Skeletal muscle satellite cell (primary cell): ENCODE measurements around the gene PFDN2. TPM values are rescaled to one million over a fixed set of nuclear protein-coding genes. Genes with fewer than 3 reads are reported as not detected.

ENCODE experiments used
- H3K27me3 ChIP-seq: 2 replicates; pipeline ENCODE4 v1.7.0; 2013; ENCODE audit warnings: low read length; ENCODE audit not compliant: control insufficient read depth, insufficient read depth
- H3K36me3 ChIP-seq: 2 replicates; pipeline ENCODE4 v1.7.0; 2013; ENCODE audit warnings: mild to moderate bottlenecking, control low read depth, low read length; ENCODE audit not compliant: insufficient read depth
- H3K4me1 ChIP-seq: 2 replicates; pipeline ENCODE4 v1.7.0; 2013; ENCODE audit warnings: low read length; ENCODE audit not compliant: control insufficient read depth, insufficient read depth
- H3K4me2 ChIP-seq: 2 replicates; pipeline ENCODE4 v1.7.0; 2013; ENCODE audit warnings: mild to moderate bottlenecking, low read length
- H3K4me3 ChIP-seq: 2 replicates; pipeline ENCODE4 v1.7.0; 2013; ENCODE audit warnings: low read length
- H3K9ac ChIP-seq: 2 replicates; pipeline ENCODE4 v1.7.0; 2013; ENCODE audit warnings: mild to moderate bottlenecking, low read depth, low read length, moderate library complexity
- H3K9me3 ChIP-seq: replicated peaks from 2 replicates; pipeline ENCODE4 v1.7.0; 2013; ENCODE audit warnings: mild to moderate bottlenecking, control low read depth, low read length
- small RNA-seq: library from RNA; depleted of rRNA; stranded (forward); fragments of <200 nt; gene quantifications from one replicate; pipeline ENCODE3, GENCODE V24; 2012

PFDN2 gene

DNA sequence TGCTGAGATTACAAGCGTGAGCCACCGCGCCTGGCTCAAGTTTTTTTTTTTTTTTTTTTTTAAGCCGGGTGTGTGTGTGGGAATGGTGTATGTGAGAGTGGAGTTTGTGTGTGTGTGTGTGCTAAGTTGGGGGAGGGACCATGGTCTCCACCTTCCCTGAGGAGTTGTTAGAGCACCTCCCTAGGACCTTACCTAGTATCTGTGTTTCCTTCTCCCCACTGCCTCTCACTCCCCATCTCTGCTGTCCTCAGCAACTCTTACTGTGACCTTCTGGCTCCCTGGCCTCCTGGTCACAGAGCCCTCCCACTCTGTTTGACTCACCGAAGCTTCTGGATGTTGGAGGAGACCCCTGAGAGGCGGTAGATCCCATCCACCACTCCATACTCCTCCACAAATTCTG, 58.5 kb downstream of the PFDN2 start:
- Histone ChIP-seq H3K36me3 (no peaks in the 10 kb centered on the region), H3K27me3 (no peaks in the 10 kb centered on the region), H3K4me2 (no peak overlapping the region), H3K9ac (no peak overlapping the region), H3K4me1 (no peaks in the 10 kb centered on the region), H3K9me3 (no peaks in the 10 kb centered on the region), H3K4me3 (no peak overlapping the region)

DNA sequence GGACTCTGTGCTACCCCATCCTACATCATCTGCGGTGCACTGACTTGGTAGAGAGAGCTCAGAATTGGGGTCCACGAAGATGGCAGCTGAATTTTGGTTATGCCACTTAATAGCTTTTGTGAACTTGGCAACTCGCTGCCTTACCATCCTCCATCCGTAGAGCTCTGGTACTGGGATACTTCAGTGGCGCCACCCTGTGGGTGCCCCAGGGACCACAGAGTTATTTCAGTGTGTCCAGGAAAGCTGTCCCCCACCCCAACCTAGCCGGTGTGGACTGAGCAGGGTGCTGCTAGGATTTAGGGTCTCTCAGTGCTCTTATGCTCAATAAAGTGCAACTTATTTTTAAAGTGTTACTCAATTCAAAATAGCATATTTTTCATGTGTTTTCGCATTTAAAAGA, 63.0 kb downstream of the PFDN2 start:
- Histone ChIP-seq H3K9ac (no peak overlapping the region), H3K36me3 (no peaks in the 10 kb centered on the region), H3K27me3 (no peaks in the 10 kb centered on the region), H3K4me3 (no peak overlapping the region), H3K4me2 (no peak overlapping the region), H3K9me3 (no peaks in the 10 kb centered on the region), H3K4me1 (peaks cover 5% of the 10 kb centered on the region)

GRCh38 chr1:161054232-161054631, 63.6 kb downstream of the PFDN2 start:
- Histone ChIP-seq H3K36me3 (no peaks in the 10 kb centered on the region), H3K4me1 (peaks cover 5% of the 10 kb centered on the region), H3K4me2 (no peak overlapping the region), H3K9ac (no peak overlapping the region), H3K9me3 (peaks cover 4% of the 10 kb centered on the region), H3K27me3 (no peaks in the 10 kb centered on the region), H3K4me3 (no peak overlapping the region)

DNA sequence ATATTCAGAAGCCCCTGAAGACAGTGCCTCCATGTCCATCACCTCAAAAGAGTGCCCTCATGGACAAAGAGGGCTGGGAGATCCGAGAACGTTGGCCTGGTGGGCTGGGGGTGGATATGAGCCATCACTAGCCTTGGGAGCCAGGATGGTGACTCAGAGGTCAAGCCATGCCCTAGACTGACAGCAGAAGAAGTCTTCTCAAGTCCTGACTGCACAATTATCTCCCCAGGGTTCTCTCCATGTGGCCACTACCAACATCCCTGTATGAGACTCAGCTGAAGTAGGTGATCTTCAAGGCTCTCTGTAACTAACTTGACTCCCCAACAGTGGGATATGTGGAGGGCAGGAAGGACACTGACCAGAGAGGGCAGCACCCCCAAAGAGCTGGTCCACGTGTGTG, 64.9 kb downstream of the PFDN2 start:
- Histone ChIP-seq H3K9ac (no peak overlapping the region), H3K9me3 (peaks cover 5% of the 10 kb centered on the region), H3K4me2 (no peak overlapping the region), H3K4me1 (peaks cover 5% of the 10 kb centered on the region), H3K4me3 (no peak overlapping the region), H3K36me3 (no peaks in the 10 kb centered on the region), H3K27me3 (no peaks in the 10 kb centered on the region)

DNA sequence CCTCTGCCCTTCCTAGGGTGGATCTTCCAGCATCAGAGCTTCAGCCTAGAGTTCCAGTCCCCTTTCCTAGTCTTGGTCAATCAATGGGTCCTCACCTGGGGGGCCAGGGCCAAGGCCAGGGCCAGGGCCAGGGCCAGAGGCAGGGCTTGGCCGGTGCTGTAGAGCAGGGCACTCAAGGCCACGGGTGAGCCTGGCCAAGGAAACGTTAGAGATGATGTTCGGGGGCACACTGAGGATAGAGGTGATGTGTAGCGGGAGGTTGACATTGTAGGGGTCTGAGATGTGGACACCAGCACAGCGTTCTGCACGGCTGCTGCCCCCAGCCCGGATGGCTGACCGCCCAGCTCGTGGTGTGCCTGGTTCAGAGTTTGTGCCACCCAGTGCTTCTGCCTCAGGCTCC, 66.6 kb downstream of the PFDN2 start:
- Histone ChIP-seq H3K4me1 (peaks cover 10% of the 10 kb centered on the region), H3K4me3 (no peak overlapping the region), H3K9ac (no peak overlapping the region), H3K36me3 (no peaks in the 10 kb centered on the region), H3K9me3 (peaks cover 5% of the 10 kb centered on the region), H3K4me2 (no peak overlapping the region), H3K27me3 (no peaks in the 10 kb centered on the region)

Small RNA genes within 50 kb of the gene (small RNA-seq; reads per million reads assigned to genes)
- gene RF01225: not detected
